ENCODE measurements around the gene MDFIC.

The MDFIC gene

GRCh38 chr7:115005251-115005650 lies 83.4 kb downstream of the MDFIC start:
- DNase-seq, result no peak

- no peak for DNase-seq
Measured at GRCh38 chr7:115005953-115006352, 84.1 kb downstream of the MDFIC start.

- no peak for DNase-seq
Measured at GRCh38 chr7:115007751-115008150, 85.9 kb downstream of the MDFIC start.

GRCh38 chr7:115008465-115009114 lies 86.7 kb downstream of the MDFIC start:
- no peak for DNase-seq

- peak; percentile 44 for DNase-seq
Measured at GRCh38 chr7:115009139-115009538, 87.2 kb downstream of the MDFIC start.

GRCh38 chr7:115009736-115010440 lies 88.0 kb downstream of the MDFIC start:
- DNase-seq, result no peak

GRCh38 chr7:115010441-115010820 lies 88.5 kb downstream of the MDFIC start:
- DNase-seq, result no peak

GRCh38 chr7:115013886-115014285 lies 92.0 kb downstream of the MDFIC start:
- no peak for DNase-seq

GRCh38 chr7:115014794-115015193 lies 92.9 kb downstream of the MDFIC start:
- no peak for DNase-seq

- DNase-seq, result no peak
Measured at GRCh38 chr7:115015619-115016018, 93.7 kb downstream of the MDFIC start.

- no peak for DNase-seq
Measured at GRCh38 chr7:115019882-115020605, 98.2 kb downstream of the MDFIC start.

GRCh38 chr7:115023219-115023618 lies 101.3 kb downstream of the MDFIC start:
- DNase-seq, result no peak

- DNase-seq, result no peak
Measured at GRCh38 chr7:115024276-115024675, 102.4 kb downstream of the MDFIC start.

GRCh38 chr7:115032715-115033703 lies 111.1 kb downstream of the MDFIC start:
- no peak for DNase-seq

GRCh38 chr7:115033917-115034459 lies 112.1 kb downstream of the MDFIC start:
- DNase-seq, result no peak

- no peak for DNase-seq
Measured at GRCh38 chr7:115034515-115034914, 112.6 kb downstream of the MDFIC start.

- DNase-seq, result no peak
Measured at GRCh38 chr7:115037128-115037802, 115.4 kb downstream of the MDFIC start.

GRCh38 chr7:115038158-115038557 lies 116.3 kb downstream of the MDFIC start:
- DNase-seq, result no peak

GRCh38 chr7:115040057-115040456 lies 118.2 kb downstream of the MDFIC start:
- DNase-seq, result no peak

- DNase-seq, result no peak
Measured at GRCh38 chr7:115040495-115040894, 118.6 kb downstream of the MDFIC start.

GRCh38 chr7:115042596-115042995 lies 120.7 kb downstream of the MDFIC start:
- DNase-seq, result no peak

GRCh38 chr7:115043605-115044004 lies 121.7 kb downstream of the MDFIC start:
- DNase-seq, result no peak

Data from RPMI8226 (cell line).